Naive thymus-derived CD4-positive, alpha-beta T cell (primary cell): ENCODE measurements around the gene GNA14. TPM values are rescaled to one million over a fixed set of nuclear protein-coding genes. Genes with fewer than 3 reads are reported as not detected.

Experiments
- ATAC-seq: fragments of 150-1000 bp; cut with Tn5 transposase; 2 replicates; pipeline ENCODE4 v1.10.0; 2021; ENCODE audit warnings: mild to moderate bottlenecking, moderate library complexity
- CTCF ChIA-PET: fragments of 350-600 bp; sonication (Branson Sonifier 250); formaldehyde crosslinking; loops from one replicate; lab custom pipeline; 2021; ENCODE audit warnings: antibody characterized with exemption; lab: Charles Lee
- POLR2A ChIA-PET: fragments of 350-600 bp; sonication (Branson Sonifier 250); formaldehyde crosslinking; loops from one replicate; lab custom pipeline; 2021; ENCODE audit warnings: antibody characterized with exemption, inconsistent platforms; lab: Charles Lee
- DNase-seq, 9 donors: peaks; one replicate each; pipeline versions ENCODE4 v3.0.0 to v3.0.0-alpha.2; 2020 to 2022; ENCODE audit warnings: mixed read lengths in 1 of 9
- H3K27ac ChIP-seq: one replicate; pipeline ENCODE4 v1.7.0; 2013; ENCODE audit warnings: mild to moderate bottlenecking, low read depth, low read length, moderate library complexity
- H3K27me3 ChIP-seq, 2 donors: one replicate each; pipeline ENCODE4 v1.7.0; 2013; ENCODE audit warnings: low read length in 2 of 2, mild to moderate bottlenecking in 2 of 2, moderate library complexity in 2 of 2; ENCODE audit not compliant: control insufficient read depth in 2 of 2, insufficient read depth in 2 of 2
- H3K36me3 ChIP-seq, 3 experiments: 1 replicate in 2 of 3; 2 replicates in 1 of 3; pipeline ENCODE4 v1.7.0; 2013; ENCODE audit warnings: low read length in 3 of 3, mild to moderate bottlenecking in 3 of 3, moderate library complexity in 1 of 3; ENCODE audit not compliant: insufficient read depth in 3 of 3, control insufficient read depth in 2 of 3
- H3K4me1 ChIP-seq, 2 donors: one replicate each; pipeline ENCODE4 v1.7.0; 2013; ENCODE audit warnings: low read length in 2 of 2, mild to moderate bottlenecking in 2 of 2, moderate library complexity in 1 of 2; ENCODE audit not compliant: control insufficient read depth in 2 of 2, insufficient read depth in 2 of 2
- H3K4me3 ChIP-seq: 2 replicates; pipeline ENCODE4 v1.7.0; 2013; ENCODE audit warnings: mild to moderate bottlenecking, low read length
- H3K9me3 ChIP-seq, 3 experiments: 1 replicate in 2 of 3; 2 replicates in 1 of 3; pipeline ENCODE4 v1.7.0; 2013; ENCODE audit warnings: low read length in 3 of 3; ENCODE audit not compliant: control insufficient read depth in 2 of 3
- H3K27ac Mint-ChIP-seq, 9 donors: one replicate each; pipeline ENCODE4 v1.8.0; 2020 to 2022; ENCODE audit warnings: mixed read lengths in 9 of 9, mild to moderate bottlenecking in 8 of 9, moderate library complexity in 5 of 9, inconsistent platforms in 2 of 9
- H3K27me3 Mint-ChIP-seq, 5 donors: one replicate each; pipeline ENCODE4 v1.8.0; 2021 to 2022; ENCODE audit warnings: mixed read lengths in 5 of 5, mild to moderate bottlenecking in 1 of 5
- H3K36me3 Mint-ChIP-seq, 5 donors: one replicate each; pipeline ENCODE4 v1.8.0; 2020 to 2022; ENCODE audit warnings: mixed read lengths in 5 of 5, mild to moderate bottlenecking in 3 of 5, inconsistent platforms in 1 of 5
- H3K4me1 Mint-ChIP-seq, 7 donors: one replicate each; pipeline ENCODE4 v1.8.0; 2020 to 2022; ENCODE audit warnings: mixed read lengths in 7 of 7, mild to moderate bottlenecking in 3 of 7, inconsistent platforms in 1 of 7
- H3K4me3 Mint-ChIP-seq, 10 donors: one replicate each; pipeline ENCODE4 v1.8.0; 2020 to 2022; ENCODE audit warnings: mild to moderate bottlenecking in 10 of 10, mixed read lengths in 10 of 10, moderate library complexity in 6 of 10, inconsistent platforms in 2 of 10
- H3K9me3 Mint-ChIP-seq, 11 donors: one replicate each; pipeline ENCODE4 v1.8.0; 2020 to 2022; ENCODE audit warnings: mixed read lengths in 11 of 11, mild to moderate bottlenecking in 4 of 11, inconsistent platforms in 1 of 11, moderate library complexity in 1 of 11
- intact Hi-C, 2 donors: fragments of 100-400 bp; cut with micrococcal nuclease; formaldehyde crosslinking; loops; one replicate each; pipeline ENCODE4 v1.15.1; 2023
- polyA plus RNA-seq, 2 donors: library from polyadenylated mRNA; unstranded; fragments of 300-500 nt; fragmentation: Illumina TruSeq; gene quantifications; one replicate each; pipeline ENCODE4 v1.2.3, GENCODE V29; 2021
- total RNA-seq, 6 experiments: library from RNA in 5 of 6; stranded (reverse) in 5 of 6; gene quantifications; 1 replicate in 5 of 6; 2 replicates in 1 of 6; pipeline ENCODE4 v1.2.3 and lab custom pipeline; 2021 to 2026

Gene GNA14
- total and polyA plus RNA-seq, 7 experiments from 2014 or later = 0.34 TPM; not detected in 6

- Mint-ChIP-seq H3K27me3 (no peaks in the 10 kb centered on the region), H3K4me1 (peaks cover 7 to 37% (median 29%) of the 10 kb centered on the region in 7 donors)
- no peaks in the 10 kb centered on the region for H3K27me3 ChIP-seq
Measured at GRCh38 chr9:77475641-77476473, 172.3 kb downstream of the GNA14 start.

GRCh38 chr9:77474936-77475335 is 173.2 kb downstream of the GNA14 start:
- peak overlapping the region in 1 of 10 donors; percentile 65 for H3K4me3 Mint-ChIP-seq
- DNase-seq = no peak
- Histone ChIP-seq H3K9me3 (no peaks in the 10 kb centered on the region), H3K36me3 (no peaks in the 10 kb centered on the region), H3K4me3 (no peak overlapping the region), H3K4me1 (peaks cover 0 to 19% of the 10 kb centered on the region in 2 donors), H3K27ac (no peak overlapping the region), H3K27me3 (no peaks in the 10 kb centered on the region)
- intact Hi-C loops = no loop called here
- no peaks in the 10 kb centered on the region for H3K27me3 Mint-ChIP-seq
- H3K36me3 Mint-ChIP-seq = peaks cover 0 to 13% (median 3%) of the 10 kb centered on the region in 5 donors
- CTCF ChIA-PET = interaction anchor here (2.4 kb wide), 1 partner anchor 18 kb away, joined by 12 read pairs; no protein-coding TSS in a partner anchor
- peaks cover 7 to 37% (median 29%) of the 10 kb centered on the region in 7 donors for H3K4me1 Mint-ChIP-seq
- ATAC-seq = no peak
- H3K9me3 Mint-ChIP-seq = peaks cover 0 to 12% (median 5%) of the 10 kb centered on the region in 11 donors
- peak overlapping the region in 7 of 9 donors; percentile 90 to 97 (median 95) for H3K27ac Mint-ChIP-seq
- POLR2A ChIA-PET = no interaction called here

More at GRCh38 chr9:77475641-77476473, 172.3 kb downstream of the GNA14 start:
- intact Hi-C loops = loop anchor here (1.0 kb wide), 3 partner anchors 18 to 821 kb away; partner anchors contain the start of genes PSAT1 (in 1 of the 2) and VPS13A (in 1 of the 2)
- ChIA-PET CTCF (interaction anchor here (0.5 to 2.4 kb wide), 2 partner anchors 19 to 434 kb away, joined by 4 to 12 read pairs; no protein-coding TSS in a partner anchor), POLR2A (no interaction called here)
- H3K9me3 Mint-ChIP-seq = peaks cover 0 to 12% (median 5%) of the 10 kb centered on the region in 11 donors
- peaks cover 0 to 19% of the 10 kb centered on the region in 2 donors for H3K4me1 ChIP-seq
- H3K4me3 Mint-ChIP-seq = peak overlapping the region; percentile 13 to 74 (median 52)
- no peaks in the 10 kb centered on the region for H3K9me3 ChIP-seq
- H3K4me3 ChIP-seq = peak overlapping the region; percentile 1
- ATAC-seq (peak; percentile 96), DNase-seq (peak in 8 of 9 donors; percentile 24 to 64 (median 48))
- H3K36me3 Mint-ChIP-seq = peaks cover 0 to 13% (median 3%) of the 10 kb centered on the region in 5 donors
- peak overlapping the region; percentile 64 for H3K27ac ChIP-seq
- peak overlapping the region; percentile 90 to 97 (median 95) for H3K27ac Mint-ChIP-seq
- no peaks in the 10 kb centered on the region for H3K36me3 ChIP-seq

- Mint-ChIP-seq H3K4me1 (peaks cover 7 to 35% (median 25%) of the 10 kb centered on the region in 7 donors), H3K27ac (no peak overlapping the region), H3K36me3 (peaks cover 0 to 8% (median 3%) of the 10 kb centered on the region in 5 donors), H3K4me3 (no peak overlapping the region), H3K27me3 (no peaks in the 10 kb centered on the region), H3K9me3 (peaks cover 0 to 11% (median 4%) of the 10 kb centered on the region in 11 donors)
- intact Hi-C loops = no loop called here
- no peak for DNase-seq
- Histone ChIP-seq H3K4me3 (no peak overlapping the region), H3K27me3 (no peaks in the 10 kb centered on the region), H3K27ac (no peak overlapping the region), H3K4me1 (peaks cover 0 to 19% of the 10 kb centered on the region in 2 donors), H3K36me3 (no peaks in the 10 kb centered on the region), H3K9me3 (no peaks in the 10 kb centered on the region)
- ATAC-seq = no peak
- ChIA-PET POLR2A (no interaction called here), CTCF (no interaction called here)
Measured at GRCh38 chr9:77472646-77473045, 175.5 kb downstream of the GNA14 start.

GRCh38 chr9:77471572-77471971 is 176.6 kb downstream of the GNA14 start:
- intact Hi-C loops = no loop called here
- peaks cover 0 to 5% (median 3%) of the 10 kb centered on the region in 5 donors for H3K36me3 Mint-ChIP-seq

GRCh38 chr9:77469515-77470231 is 178.4 kb downstream of the GNA14 start:
- Mint-ChIP-seq H3K36me3 (peaks cover 0 to 5% (median 3%) of the 10 kb centered on the region in 5 donors), H3K27me3 (peaks cover 0 to 14% (median 3%) of the 10 kb centered on the region in 5 donors), H3K9me3 (peaks cover 0 to 7% (median 3%) of the 10 kb centered on the region in 11 donors), H3K27ac (no peak overlapping the region), H3K4me1 (peaks cover 0 to 13% (median 0%) of the 10 kb centered on the region in 7 donors), H3K4me3 (no peak overlapping the region)
- Histone ChIP-seq H3K4me3 (no peak overlapping the region), H3K9me3 (no peaks in the 10 kb centered on the region), H3K27me3 (no peaks in the 10 kb centered on the region), H3K4me1 (no peaks in the 10 kb centered on the region), H3K36me3 (no peaks in the 10 kb centered on the region), H3K27ac (no peak overlapping the region)
- DNase-seq (no peak), ATAC-seq (no peak)
- intact Hi-C loops = no loop called here
- ChIA-PET POLR2A (no interaction called here), CTCF (no interaction called here)

More at GRCh38 chr9:77471572-77471971, 176.6 kb downstream of the GNA14 start:
- peaks cover 0 to 7% (median 3%) of the 10 kb centered on the region in 11 donors for H3K9me3 Mint-ChIP-seq
- peaks cover 0 to 4% (median under 1%) of the 10 kb centered on the region in 5 donors for H3K27me3 Mint-ChIP-seq
- ChIA-PET POLR2A (no interaction called here), CTCF (no interaction called here)
- no peak overlapping the region for H3K27ac ChIP-seq
- H3K36me3 ChIP-seq = no peaks in the 10 kb centered on the region
- peaks cover 5 to 30% (median 15%) of the 10 kb centered on the region in 7 donors for H3K4me1 Mint-ChIP-seq
- no peak overlapping the region for H3K4me3 Mint-ChIP-seq
- no peak for DNase-seq
- no peak overlapping the region for H3K27ac Mint-ChIP-seq
- H3K27me3 ChIP-seq = no peaks in the 10 kb centered on the region
- no peak for ATAC-seq
- H3K9me3 ChIP-seq = no peaks in the 10 kb centered on the region
- peaks cover 0 to 10% of the 10 kb centered on the region in 2 donors for H3K4me1 ChIP-seq
- H3K4me3 ChIP-seq = no peak overlapping the region

GRCh38 chr9:77464661-77465060 is 183.5 kb downstream of the GNA14 start:
- ChIA-PET CTCF (no interaction called here), POLR2A (no interaction called here)
- H3K27ac Mint-ChIP-seq = no peak overlapping the region
- no peak overlapping the region for H3K4me3 Mint-ChIP-seq
- H3K4me1 Mint-ChIP-seq = peaks cover 0 to 10% (median 0%) of the 10 kb centered on the region in 7 donors
- H3K27me3 ChIP-seq = no peaks in the 10 kb centered on the region
- H3K36me3 ChIP-seq = no peaks in the 10 kb centered on the region
- H3K9me3 Mint-ChIP-seq = no peaks in the 10 kb centered on the region
- no peaks in the 10 kb centered on the region for H3K4me1 ChIP-seq
- intact Hi-C loops = no loop called here
- DNase-seq (no peak), ATAC-seq (no peak)
- no peak overlapping the region for H3K27ac ChIP-seq
- H3K9me3 ChIP-seq = no peaks in the 10 kb centered on the region
- no peak overlapping the region for H3K4me3 ChIP-seq
- no peaks in the 10 kb centered on the region for H3K36me3 Mint-ChIP-seq
- peaks cover 0 to 17% (median 3%) of the 10 kb centered on the region in 5 donors for H3K27me3 Mint-ChIP-seq
